Measurements from ENCODE around the gene KLK4. TPM values are rescaled to one million over a fixed set of nuclear protein-coding genes. Genes with fewer than 3 reads are reported as not detected.

The KLK4 gene
- polyA plus RNA-seq, 2 donors: 0.06 to 0.18 TPM

DNA sequence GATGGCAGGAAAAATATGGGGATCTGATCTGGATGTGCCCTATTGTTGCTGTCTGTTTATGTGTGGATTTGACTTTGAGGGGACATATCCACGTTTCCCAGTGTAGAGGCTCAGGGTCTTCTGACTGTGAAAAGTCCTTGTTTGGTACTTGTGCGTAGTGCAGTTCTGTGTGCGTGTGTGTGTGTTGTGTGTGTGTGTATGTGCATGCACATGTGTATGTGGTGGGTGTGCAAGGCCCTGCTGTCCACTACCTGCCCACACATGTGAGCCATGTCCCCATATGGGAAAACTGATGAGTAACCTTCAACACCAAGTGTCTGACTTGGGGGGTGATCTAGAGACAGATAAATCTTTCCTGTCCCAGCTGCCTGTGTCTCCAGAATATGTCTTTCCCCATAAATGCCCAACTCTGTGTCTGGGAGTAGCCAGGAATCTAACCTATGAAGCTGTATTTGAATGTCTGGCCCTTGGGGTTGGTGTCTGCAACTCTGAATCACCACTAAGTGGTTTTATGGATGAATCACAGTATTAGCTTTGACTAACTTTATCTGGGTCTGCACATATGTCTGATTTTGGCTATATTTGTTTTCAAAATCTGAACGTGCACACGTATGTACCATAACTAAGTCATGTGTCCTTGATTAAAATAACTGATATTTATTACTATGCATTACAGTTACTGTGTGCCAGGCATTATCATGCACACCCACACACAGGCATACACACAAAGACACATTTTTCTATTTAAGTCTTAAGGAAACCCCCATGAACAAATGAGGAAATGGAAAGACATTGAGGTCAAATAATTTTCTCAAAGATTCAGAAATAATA is 20.6 kb downstream of the KLK4 start:
- Histone ChIP-seq H3K9me3 (ENCODE audit: control insufficient read depth in 2 of 2, insufficient read depth in 1 of 2, low read depth in 1 of 2, low read length in 1 of 2) (peaks cover 0 to 2% of the 10 kb centered on the region in 2 donors), H3K4me1 (ENCODE audit: control insufficient read depth in 2 of 2, insufficient read depth in 2 of 2, low read length in 1 of 2) (no peaks in the 10 kb centered on the region), H3K27ac (ENCODE audit: low read depth in 2 of 2, low read length in 1 of 2) (no peak overlapping the region), H3K27me3 (ENCODE audit: control insufficient read depth in 1 of 2, insufficient read depth in 2 of 2, low read length in 2 of 2) (peaks cover 0 to 3% of the 10 kb centered on the region in 2 donors), H3K4me3 (ENCODE audit: low read depth in 1 of 2, low read length in 2 of 2) (no peak overlapping the region), H3K36me3 (ENCODE audit: control insufficient read depth in 2 of 2, insufficient read depth in 2 of 2, low read length in 1 of 2) (no peaks in the 10 kb centered on the region)
- 59 to 66% methylated on average over 5 of the region's 5 CpGs for WGBS, 2 donors

DNA sequence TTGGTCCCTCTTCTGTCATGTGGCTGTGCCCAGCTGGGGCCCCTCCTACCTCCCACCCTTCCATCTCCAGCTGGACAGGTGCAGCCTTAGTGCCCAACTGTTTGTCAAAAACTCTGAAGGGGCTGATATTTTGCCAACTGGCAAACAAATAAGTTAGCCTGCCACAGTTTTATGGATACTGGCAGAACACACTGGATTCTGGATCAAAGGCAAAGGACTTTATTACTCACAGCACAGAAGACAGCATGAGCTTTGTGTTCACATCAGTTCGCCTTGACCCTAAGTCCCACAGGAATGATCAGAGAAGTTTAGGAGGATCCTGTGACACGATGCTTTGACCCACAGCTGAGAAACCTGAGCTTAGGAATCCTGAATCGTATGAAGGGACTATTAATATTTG is 21.6 kb downstream of the KLK4 start:
- no peak overlapping the region for H3K27ac ChIP-seq (ENCODE audit: low read depth in 2 of 2, low read length in 1 of 2)
- H3K27me3 ChIP-seq (ENCODE audit: control insufficient read depth in 1 of 2, insufficient read depth in 2 of 2, low read length in 2 of 2): peaks cover 0 to 3% of the 10 kb centered on the region in 2 donors
- no peaks in the 10 kb centered on the region for H3K36me3 ChIP-seq (ENCODE audit: control insufficient read depth in 2 of 2, insufficient read depth in 2 of 2, low read length in 1 of 2)
- 44 to 47% methylated on average over 3 of the region's 3 CpGs for WGBS, 2 donors
- H3K9me3 ChIP-seq (ENCODE audit: control insufficient read depth in 2 of 2, insufficient read depth in 1 of 2, low read depth in 1 of 2, low read length in 1 of 2): peaks cover 0 to 2% of the 10 kb centered on the region in 2 donors
- H3K4me3 ChIP-seq (ENCODE audit: low read depth in 1 of 2, low read length in 2 of 2): no peak overlapping the region
- no peaks in the 10 kb centered on the region for H3K4me1 ChIP-seq (ENCODE audit: control insufficient read depth in 2 of 2, insufficient read depth in 2 of 2, low read length in 1 of 2)

DNA sequence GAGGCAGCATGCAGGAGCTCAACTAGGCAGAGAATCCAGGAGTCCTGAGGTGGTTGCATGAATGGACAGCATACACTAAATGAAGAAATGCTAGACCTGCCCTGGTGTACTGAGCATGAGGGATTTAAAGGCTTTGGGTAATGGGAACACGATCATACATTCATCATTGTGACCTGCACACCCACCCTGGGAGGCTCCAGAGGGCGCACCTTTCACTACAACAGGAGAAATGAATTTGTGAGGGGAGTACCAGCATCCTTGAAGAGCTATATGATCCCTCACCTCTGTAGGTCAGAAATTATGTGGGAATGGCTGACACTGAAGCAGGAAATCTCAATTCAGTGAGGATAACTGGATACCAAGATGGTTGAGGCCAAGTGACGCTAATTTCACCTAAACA is 29.0 kb downstream of the KLK4 start:
- no peak overlapping the region for H3K27ac ChIP-seq (ENCODE audit: low read depth in 2 of 2, low read length in 1 of 2)
- no peak overlapping the region for H3K4me3 ChIP-seq (ENCODE audit: low read depth in 1 of 2, low read length in 2 of 2)
- WGBS, 2 donors: 56 to 60% methylated on average over 3 of the region's 3 CpGs
- no peaks in the 10 kb centered on the region for H3K27me3 ChIP-seq (ENCODE audit: control insufficient read depth in 1 of 2, insufficient read depth in 2 of 2, low read length in 2 of 2)
- H3K4me1 ChIP-seq (ENCODE audit: control insufficient read depth in 2 of 2, insufficient read depth in 2 of 2, low read length in 1 of 2): no peaks in the 10 kb centered on the region
- no peaks in the 10 kb centered on the region for H3K9me3 ChIP-seq (ENCODE audit: control insufficient read depth in 2 of 2, insufficient read depth in 1 of 2, low read depth in 1 of 2, low read length in 1 of 2)
- no peaks in the 10 kb centered on the region for H3K36me3 ChIP-seq (ENCODE audit: control insufficient read depth in 2 of 2, insufficient read depth in 2 of 2, low read length in 1 of 2)

DNA sequence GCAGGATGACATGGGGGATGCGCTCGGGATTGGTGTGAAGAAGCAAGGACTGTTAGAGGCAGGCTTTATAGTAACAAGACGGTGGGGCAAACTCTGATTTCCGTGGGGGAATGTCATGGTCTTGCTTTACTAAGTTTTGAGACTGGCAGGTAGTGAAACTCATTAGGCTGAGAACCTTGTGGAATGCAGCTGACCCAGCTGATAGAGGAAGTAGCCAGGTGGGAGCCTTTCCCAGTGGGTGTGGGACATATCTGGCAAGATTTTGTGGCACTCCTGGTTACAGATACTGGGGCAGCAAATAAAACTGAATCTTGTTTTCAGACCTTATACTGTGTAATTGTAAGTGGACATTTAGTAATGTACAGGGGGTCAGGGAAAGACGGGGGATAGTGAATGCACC is 31.0 kb downstream of the KLK4 start:
- Histone ChIP-seq H3K4me1 (ENCODE audit: control insufficient read depth in 2 of 2, insufficient read depth in 2 of 2, low read length in 1 of 2) (no peaks in the 10 kb centered on the region), H3K36me3 (ENCODE audit: control insufficient read depth in 2 of 2, insufficient read depth in 2 of 2, low read length in 1 of 2) (no peaks in the 10 kb centered on the region), H3K27ac (ENCODE audit: low read depth in 2 of 2, low read length in 1 of 2) (no peak overlapping the region), H3K9me3 (ENCODE audit: control insufficient read depth in 2 of 2, insufficient read depth in 1 of 2, low read depth in 1 of 2, low read length in 1 of 2) (no peaks in the 10 kb centered on the region), H3K4me3 (ENCODE audit: low read depth in 1 of 2, low read length in 2 of 2) (no peak overlapping the region), H3K27me3 (ENCODE audit: control insufficient read depth in 1 of 2, insufficient read depth in 2 of 2, low read length in 2 of 2) (no peaks in the 10 kb centered on the region)
- WGBS, 2 donors: 73 to 75% methylated on average over 5 of the region's 5 CpGs

DNA sequence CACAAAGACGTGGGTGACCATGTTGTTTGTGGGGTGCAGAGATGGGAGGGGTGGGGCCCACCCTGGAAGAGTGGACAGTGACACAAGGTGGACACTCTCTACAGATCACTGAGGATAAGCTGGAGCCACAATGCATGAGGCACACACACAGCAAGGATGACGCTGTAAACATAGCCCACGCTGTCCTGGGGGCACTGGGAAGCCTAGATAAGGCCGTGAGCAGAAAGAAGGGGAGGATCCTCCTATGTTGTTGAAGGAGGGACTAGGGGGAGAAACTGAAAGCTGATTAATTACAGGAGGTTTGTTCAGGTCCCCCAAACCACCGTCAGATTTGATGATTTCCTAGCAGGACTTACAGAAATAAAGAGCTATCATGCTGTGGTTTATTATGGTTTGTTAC is 32.3 kb downstream of the KLK4 start:
- Histone ChIP-seq H3K4me3 (ENCODE audit: low read depth in 1 of 2, low read length in 2 of 2) (no peak overlapping the region), H3K4me1 (ENCODE audit: control insufficient read depth in 2 of 2, insufficient read depth in 2 of 2, low read length in 1 of 2) (no peaks in the 10 kb centered on the region), H3K27me3 (ENCODE audit: control insufficient read depth in 1 of 2, insufficient read depth in 2 of 2, low read length in 2 of 2) (no peaks in the 10 kb centered on the region), H3K27ac (ENCODE audit: low read depth in 2 of 2, low read length in 1 of 2) (no peak overlapping the region), H3K9me3 (ENCODE audit: control insufficient read depth in 2 of 2, insufficient read depth in 1 of 2, low read depth in 1 of 2, low read length in 1 of 2) (no peaks in the 10 kb centered on the region), H3K36me3 (ENCODE audit: control insufficient read depth in 2 of 2, insufficient read depth in 2 of 2, low read length in 1 of 2) (no peaks in the 10 kb centered on the region)
- 59 to 61% methylated on average over 5 of the region's 5 CpGs for WGBS, 2 donors

DNA sequence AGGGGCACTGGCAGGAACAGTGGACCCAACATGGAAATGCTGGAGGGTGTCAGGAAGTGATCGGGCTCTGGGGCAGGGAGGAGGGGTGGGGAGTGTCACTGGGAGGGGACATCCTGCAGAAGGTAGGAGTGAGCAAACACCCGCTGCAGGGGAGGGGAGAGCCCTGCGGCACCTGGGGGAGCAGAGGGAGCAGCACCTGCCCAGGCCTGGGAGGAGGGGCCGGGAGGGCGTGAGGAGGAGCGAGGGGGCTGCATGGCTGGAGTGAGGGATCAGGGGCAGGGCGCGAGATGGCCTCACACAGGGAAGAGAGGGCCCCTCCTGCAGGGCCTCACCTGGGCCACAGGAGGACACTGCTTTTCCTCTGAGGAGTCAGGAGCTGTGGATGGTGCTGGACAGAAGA is 33.9 kb downstream of the KLK4 start:
- Histone ChIP-seq H3K9me3 (ENCODE audit: control insufficient read depth in 2 of 2, insufficient read depth in 1 of 2, low read depth in 1 of 2, low read length in 1 of 2) (no peaks in the 10 kb centered on the region), H3K4me1 (ENCODE audit: control insufficient read depth in 2 of 2, insufficient read depth in 2 of 2, low read length in 1 of 2) (no peaks in the 10 kb centered on the region), H3K27ac (ENCODE audit: low read depth in 2 of 2, low read length in 1 of 2) (no peak overlapping the region), H3K36me3 (ENCODE audit: control insufficient read depth in 2 of 2, insufficient read depth in 2 of 2, low read length in 1 of 2) (no peaks in the 10 kb centered on the region), H3K4me3 (ENCODE audit: low read depth in 1 of 2, low read length in 2 of 2) (no peak overlapping the region), H3K27me3 (ENCODE audit: control insufficient read depth in 1 of 2, insufficient read depth in 2 of 2, low read length in 2 of 2) (no peaks in the 10 kb centered on the region)
- 31 to 35% methylated on average over 8 of the region's 8 CpGs for WGBS, 2 donors

DNA sequence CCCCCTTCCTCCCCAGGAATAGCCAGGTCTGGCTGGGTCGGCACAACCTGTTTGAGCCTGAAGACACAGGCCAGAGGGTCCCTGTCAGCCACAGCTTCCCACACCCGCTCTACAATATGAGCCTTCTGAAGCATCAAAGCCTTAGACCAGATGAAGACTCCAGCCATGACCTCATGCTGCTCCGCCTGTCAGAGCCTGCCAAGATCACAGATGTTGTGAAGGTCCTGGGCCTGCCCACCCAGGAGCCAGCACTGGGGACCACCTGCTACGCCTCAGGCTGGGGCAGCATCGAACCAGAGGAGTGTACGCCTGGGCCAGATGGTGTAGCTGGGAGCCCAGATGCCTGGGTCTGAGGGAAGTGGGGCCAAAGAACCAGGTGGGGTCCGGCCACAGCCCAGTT is 34.7 kb downstream of the KLK4 start:
- H3K9me3 ChIP-seq (ENCODE audit: control insufficient read depth in 2 of 2, insufficient read depth in 1 of 2, low read depth in 1 of 2, low read length in 1 of 2): no peaks in the 10 kb centered on the region
- H3K4me1 ChIP-seq (ENCODE audit: control insufficient read depth in 2 of 2, insufficient read depth in 2 of 2, low read length in 1 of 2): no peaks in the 10 kb centered on the region
- WGBS, 2 donors: 61 to 78% methylated on average over 7 of the region's 7 CpGs
- H3K27ac ChIP-seq (ENCODE audit: low read depth in 2 of 2, low read length in 1 of 2): no peak overlapping the region
- H3K27me3 ChIP-seq (ENCODE audit: control insufficient read depth in 1 of 2, insufficient read depth in 2 of 2, low read length in 2 of 2): no peaks in the 10 kb centered on the region
- no peak overlapping the region for H3K4me3 ChIP-seq (ENCODE audit: low read depth in 1 of 2, low read length in 2 of 2)
- H3K36me3 ChIP-seq (ENCODE audit: control insufficient read depth in 2 of 2, insufficient read depth in 2 of 2, low read length in 1 of 2): no peaks in the 10 kb centered on the region

DNA sequence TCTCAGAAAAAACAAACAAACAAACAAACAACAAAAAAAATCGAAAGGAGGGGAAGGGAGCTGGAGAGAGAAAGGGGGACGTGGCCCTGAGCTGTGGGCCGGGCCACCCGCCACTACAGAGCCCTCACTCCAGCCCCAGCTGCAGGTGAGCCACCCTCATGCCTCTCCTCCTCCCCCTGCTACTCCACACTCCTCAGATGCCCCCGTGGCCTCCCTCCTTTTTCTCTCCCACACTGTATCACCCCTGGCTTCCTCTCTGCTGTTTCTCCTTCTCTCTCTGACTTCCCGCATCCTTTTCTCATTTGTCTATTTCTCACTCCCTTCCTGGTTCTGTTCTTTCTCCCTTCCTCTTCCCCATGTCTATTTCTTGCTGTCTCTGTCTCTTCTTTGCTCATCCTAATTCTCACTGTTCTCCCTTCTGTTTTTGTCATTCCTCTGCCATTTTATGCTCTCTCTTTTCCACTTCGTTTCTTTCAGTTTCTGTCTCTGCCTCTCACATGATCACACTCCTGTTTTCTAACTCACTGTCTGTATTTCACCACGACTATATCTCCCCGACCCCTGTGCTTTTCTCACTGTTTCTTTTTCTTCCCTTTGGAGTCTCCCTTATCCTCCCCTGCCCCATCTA is 35.3 kb downstream of the KLK4 start:
- Histone ChIP-seq H3K27me3 (ENCODE audit: control insufficient read depth in 1 of 2, insufficient read depth in 2 of 2, low read length in 2 of 2) (no peaks in the 10 kb centered on the region), H3K36me3 (ENCODE audit: control insufficient read depth in 2 of 2, insufficient read depth in 2 of 2, low read length in 1 of 2) (no peaks in the 10 kb centered on the region)

DNA sequence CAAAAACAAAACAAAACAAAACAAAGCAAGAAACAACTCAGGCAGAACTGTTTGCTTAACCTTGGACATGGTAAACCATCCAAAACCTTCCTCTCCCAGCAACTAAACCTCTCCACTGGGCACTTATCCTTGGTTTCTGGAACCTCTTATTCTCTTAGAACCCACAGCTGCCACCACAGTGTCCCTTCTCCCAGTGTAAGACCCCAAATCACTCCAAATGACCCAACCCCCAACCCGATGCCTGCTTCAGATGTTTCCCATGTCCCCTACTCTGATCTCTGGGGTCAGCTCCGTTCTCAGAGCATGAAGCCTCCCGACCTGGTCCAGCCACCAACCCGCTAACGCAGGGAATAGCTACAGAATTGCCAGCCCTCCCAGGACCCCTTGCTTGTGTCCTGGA is 37.0 kb downstream of the KLK4 start:
- 73 to 80% methylated on average over 5 of the region's 5 CpGs for WGBS, 2 donors
- Histone ChIP-seq H3K4me3 (ENCODE audit: low read depth in 1 of 2, low read length in 2 of 2) (no peak overlapping the region), H3K27me3 (ENCODE audit: control insufficient read depth in 1 of 2, insufficient read depth in 2 of 2, low read length in 2 of 2) (no peaks in the 10 kb centered on the region), H3K27ac (ENCODE audit: low read depth in 2 of 2, low read length in 1 of 2) (no peak overlapping the region), H3K9me3 (ENCODE audit: control insufficient read depth in 2 of 2, insufficient read depth in 1 of 2, low read depth in 1 of 2, low read length in 1 of 2) (no peaks in the 10 kb centered on the region), H3K36me3 (ENCODE audit: control insufficient read depth in 2 of 2, insufficient read depth in 2 of 2, low read length in 1 of 2) (no peaks in the 10 kb centered on the region), H3K4me1 (ENCODE audit: control insufficient read depth in 2 of 2, insufficient read depth in 2 of 2, low read length in 1 of 2) (no peaks in the 10 kb centered on the region)

More for the DNA sequence above, 35.3 kb downstream of the KLK4 start:
- Histone ChIP-seq H3K4me3 (ENCODE audit: low read depth in 1 of 2, low read length in 2 of 2) (no peak overlapping the region), H3K27ac (ENCODE audit: low read depth in 2 of 2, low read length in 1 of 2) (no peak overlapping the region), H3K9me3 (ENCODE audit: control insufficient read depth in 2 of 2, insufficient read depth in 1 of 2, low read depth in 1 of 2, low read length in 1 of 2) (no peaks in the 10 kb centered on the region), H3K4me1 (ENCODE audit: control insufficient read depth in 2 of 2, insufficient read depth in 2 of 2, low read length in 1 of 2) (no peaks in the 10 kb centered on the region)
- WGBS, 2 donors: 39 to 42% methylated on average over 5 to 9 of the region's 9 CpGs

DNA sequence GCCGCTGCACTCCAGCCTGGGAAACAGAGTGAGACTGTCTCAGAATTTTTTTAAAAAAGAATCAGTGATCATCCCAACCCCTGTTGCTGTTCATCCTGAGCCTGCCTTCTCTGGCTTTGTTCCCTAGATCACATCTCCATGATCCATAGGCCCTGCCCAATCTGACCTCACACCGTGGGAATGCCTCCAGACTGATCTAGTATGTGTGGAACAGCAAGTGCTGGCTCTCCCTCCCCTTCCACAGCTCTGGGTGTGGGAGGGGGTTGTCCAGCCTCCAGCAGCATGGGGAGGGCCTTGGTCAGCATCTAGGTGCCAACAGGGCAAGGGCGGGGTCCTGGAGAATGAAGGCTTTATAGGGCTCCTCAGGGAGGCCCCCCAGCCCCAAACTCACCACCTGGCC is 38.1 kb downstream of the KLK4 start, which contains the start of gene KLK2:
Gene KLK2 (plus strand): TSS at position 384 of the 400 bp plus-strand sequence. CDS start 35 bp downstream, outside the sequence.
- Histone ChIP-seq H3K27ac (ENCODE audit: low read depth in 2 of 2, low read length in 1 of 2) (no peak within 1 kb of the TSS), H3K36me3 (ENCODE audit: control insufficient read depth in 2 of 2, insufficient read depth in 2 of 2, low read length in 1 of 2) (no peaks in the 10 kb centered on the region), H3K27me3 (ENCODE audit: control insufficient read depth in 1 of 2, insufficient read depth in 2 of 2, low read length in 2 of 2) (no peaks in the 10 kb centered on the region), H3K4me3 (ENCODE audit: low read depth in 1 of 2, low read length in 2 of 2) (no peak within 1 kb of the TSS), H3K4me1 (ENCODE audit: control insufficient read depth in 2 of 2, insufficient read depth in 2 of 2, low read length in 1 of 2) (no peaks in the 10 kb centered on the region), H3K9me3 (ENCODE audit: control insufficient read depth in 2 of 2, insufficient read depth in 1 of 2, low read depth in 1 of 2, low read length in 1 of 2) (no peaks in the 10 kb centered on the region)
- 69 to 70% methylated on average over 3 of the region's 3 CpGs for WGBS, 2 donors

All from esophagus (tissue), 2 donors.